Heart left ventricle (tissue), 13 donors: Measurements from ENCODE around the gene STRA8.

Source experiments
- CTCF ChIP-seq, 12 donors: fragments of 200-600 bp; sonication (generic) in 4 of 12; IDR thresholded peaks; one replicate each; pipeline versions ENCODE4 v1.5.0 to v1.8.0; 2018 to 2022; ENCODE audit warnings: antibody characterized with exemption in 12 of 12, mild to moderate bottlenecking in 5 of 12
- POLR2A ChIP-seq, 2 donors: fragments of 450-650 bp; IDR thresholded peaks; one replicate each; pipeline ENCODE4 v1.6.1; 2017; ENCODE audit warnings: antibody characterized with exemption in 2 of 2, mild to moderate bottlenecking in 2 of 2, moderate library complexity in 2 of 2
- donor health status: ischemic (EF 13 %, LVEDD 7.1; RV severe dilation, severe dysfunction).
- donor health status: DM: no; HTN: yes; CAD: no.
- donor health status: DM: no; HTN: no; CAD: no.
- donor health status: ischemic (EF 25% LVEDD 6.9; RV normal size, moderate dysfunction).
- donor health status: ischemic (EF 25% LVEDD 5.7; RV mildly dilated, moderate dysfunction).
- donor health status: ischemic (EF 35%, LVEDD 5.7; RV mildly dilated, moderate dysfunction).
- donor health status: nonischemic (EF 11% LVEDD 7.7; RV severe dilation, severe dysfunction).
- donor health status: DM: yes; HTN: yes; CAD: no.
- donor health status: PGD.
- donor health status: ischemic (EF 29% LVEDD 5.4; RV normal size, mild dysfunction).
- donor health status: nonischemic (EF 23%, LVEDD 6.1; RV moderate dilation, normal function).

GRCh38 chr7:135275971-135276580 lies 42.4 kb downstream of the STRA8 start:
- no peak for TF ChIP-seq POLR2A (IDR thresholded peaks at IDR 0.05)
- no peak for TF ChIP-seq CTCF (IDR thresholded peaks at IDR 0.05)
